Testis (tissue), 2 donors: Measurements from ENCODE around the gene KLK7.

Experiments
- CTCF ChIP-seq, 3 experiments: fragments of 450-650 bp in 2 of 3; fragments of 200-600 bp in 1 of 3; sonication (generic) in 1 of 3; IDR thresholded peaks; one replicate each; pipeline ENCODE4 v1.5.1; 2016 to 2019; ENCODE audit warnings: antibody characterized with exemption in 3 of 3, mild to moderate bottlenecking in 2 of 3, moderate library complexity in 1 of 3
- POLR2A ChIP-seq: fragments of 450-650 bp; IDR thresholded peaks from one replicate; pipeline ENCODE4 v1.6.1; 2017; ENCODE audit warnings: antibody characterized with exemption, mild to moderate bottlenecking, moderate library complexity

DNA sequence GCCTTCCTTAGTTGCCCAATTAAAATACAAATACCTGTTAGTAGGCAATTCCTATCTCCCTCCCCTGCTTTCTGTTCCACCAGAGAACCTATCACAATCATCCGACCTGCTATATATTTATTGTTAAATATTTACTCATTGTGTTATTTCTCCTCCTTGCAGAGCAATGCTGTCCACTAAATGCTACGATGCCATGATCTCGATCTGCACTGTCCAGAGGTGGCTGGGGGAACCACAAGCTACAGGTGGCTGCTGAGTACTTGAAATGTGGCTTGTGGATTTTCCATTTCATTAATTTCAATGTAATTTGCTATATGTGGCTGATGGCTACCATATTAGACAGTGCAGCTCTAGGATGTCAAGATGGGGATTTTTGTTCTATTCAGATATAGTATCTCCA is 19.5 kb downstream of the KLK7 start:
- TF ChIP-seq POLR2A (no peak), CTCF (IDR thresholded peaks at IDR 0.05) (no peak)
